Activated CD8-positive, alpha-beta T cell treated with anti-CD3 and anti-CD28 coated beads for 36 hours (primary cell): ENCODE data around the gene OSTM1. TPM values are rescaled to one million over a fixed set of nuclear protein-coding genes. Genes with fewer than 3 reads are reported as not detected.
A peak's percentile ranks its signal among the peaks of the same experiment; 100 is the strongest.

ENCODE experiments used
- ATAC-seq: fragments of 200-7000 bp; cut with Tn5 transposase; one replicate; pipeline ENCODE4 v1.10.0; 2021; ENCODE audit warnings: mild to moderate bottlenecking, moderate library complexity
- CTCF ChIA-PET: fragments of 350-600 bp; sonication (Branson Sonifier 250); formaldehyde crosslinking; loops from one replicate; lab custom pipeline; 2021; ENCODE audit warnings: antibody characterized with exemption; lab: Charles Lee
- POLR2A ChIA-PET: fragments of 350-600 bp; sonication (Branson Sonifier 250); formaldehyde crosslinking; loops from one replicate; lab custom pipeline; 2021; ENCODE audit warnings: antibody characterized with exemption; lab: Charles Lee
- DNase-seq: peaks from one replicate; pipeline ENCODE4 v3.0.0-alpha.2; 2020
- H3K27ac Mint-ChIP-seq: one replicate; pipeline ENCODE4 v1.8.0; 2021; ENCODE audit warnings: mild to moderate bottlenecking, mixed read lengths
- H3K27me3 Mint-ChIP-seq: one replicate; pipeline ENCODE4 v1.8.0; 2021; ENCODE audit warnings: mixed read lengths
- H3K36me3 Mint-ChIP-seq: one replicate; pipeline ENCODE4 v1.8.0; 2021; ENCODE audit warnings: low read depth, mixed read lengths
- H3K4me1 Mint-ChIP-seq: one replicate; pipeline ENCODE4 v1.8.0; 2021; ENCODE audit warnings: low read depth, mixed read lengths
- H3K4me3 Mint-ChIP-seq: one replicate; pipeline ENCODE4 v1.8.0; 2021; ENCODE audit warnings: mild to moderate bottlenecking, moderate library complexity, mixed read lengths
- H3K9me3 Mint-ChIP-seq: one replicate; pipeline ENCODE4 v1.8.0; 2021; ENCODE audit warnings: mixed read lengths
- CTCF ChIP-seq: fragments of 200-600 bp; IDR thresholded peaks from one replicate; pipeline ENCODE4 v1.8.0; 2022; ENCODE audit warnings: antibody characterized with exemption, mild to moderate bottlenecking
- intact Hi-C: fragments of 100-400 bp; cut with micrococcal nuclease; formaldehyde crosslinking; loops from one replicate; pipeline ENCODE4 v1.10.0; 2022
- total RNA-seq, 2 experiments: library from RNA; stranded (reverse); gene quantifications; one replicate each; pipeline ENCODE4 v1.2.3, GENCODE V29; 2021

The OSTM1 gene
- total RNA-seq, 2 experiments from 2014 or later = 7.2 to 7.5 TPM

GRCh38 chr6:108074057-108074358, 533 bp downstream of the OSTM1 start:
- no peak for DNase-seq
- ATAC-seq = peak; percentile 25
- no peaks in the 10 kb centered on the region for H3K9me3 Mint-ChIP-seq

GRCh38 chr6:108071736-108072276, 2.7 kb downstream of the OSTM1 start:
- no peak for TF ChIP-seq CTCF
- ChIA-PET POLR2A (no interaction called here), CTCF (no interaction called here)
- no peak overlapping the region for H3K4me3 Mint-ChIP-seq
- ATAC-seq (no peak), DNase-seq (no peak)
- H3K27me3 Mint-ChIP-seq = no peaks in the 10 kb centered on the region
- peaks cover 23% of the 10 kb centered on the region for H3K4me1 Mint-ChIP-seq
- no peaks in the 10 kb centered on the region for H3K36me3 Mint-ChIP-seq
- intact Hi-C loops = no loop called here
- H3K27ac Mint-ChIP-seq = no peak overlapping the region
- H3K9me3 Mint-ChIP-seq = no peaks in the 10 kb centered on the region

More at GRCh38 chr6:108074057-108074358, 533 bp downstream of the OSTM1 start:
- no peak for TF ChIP-seq CTCF
- Mint-ChIP-seq H3K27me3 (no peaks in the 10 kb centered on the region), H3K4me1 (peaks cover 23% of the 10 kb centered on the region), H3K27ac (peak overlapping the region; percentile 30), H3K4me3 (peak overlapping the region; percentile 80), H3K36me3 (no peaks in the 10 kb centered on the region)
- CTCF ChIA-PET = interaction anchor here (1.5 kb wide), 1 partner anchor 94 kb away, joined by 4 read pairs; no protein-coding TSS in a partner anchor
- intact Hi-C loops = no loop called here
- POLR2A ChIA-PET = interaction anchor here (1.2 kb wide), 1 partner anchor 40 kb away, joined by 3 read pairs; no protein-coding TSS in a partner anchor

GRCh38 chr6:108068618-108069017, 5.9 kb downstream of the OSTM1 start:
- no peak overlapping the region for H3K4me3 Mint-ChIP-seq
- intact Hi-C loops = no loop called here
- H3K27me3 Mint-ChIP-seq = no peaks in the 10 kb centered on the region
- H3K36me3 Mint-ChIP-seq = no peaks in the 10 kb centered on the region
- CTCF ChIA-PET = no interaction called here
- TF ChIP-seq CTCF = no peak
- DNase-seq = peak; percentile 71
- H3K27ac Mint-ChIP-seq = no peak overlapping the region
- peak; percentile 95 for ATAC-seq
- POLR2A ChIA-PET = no interaction called here
- H3K4me1 Mint-ChIP-seq = peaks cover 13% of the 10 kb centered on the region
- H3K9me3 Mint-ChIP-seq = no peaks in the 10 kb centered on the region

GRCh38 chr6:108068182-108068581, 6.4 kb downstream of the OSTM1 start:
- no peaks in the 10 kb centered on the region for H3K9me3 Mint-ChIP-seq
- ATAC-seq = no peak
- no peak for DNase-seq
- no peak for TF ChIP-seq CTCF
- no peak overlapping the region for H3K4me3 Mint-ChIP-seq
- H3K36me3 Mint-ChIP-seq = no peaks in the 10 kb centered on the region
- ChIA-PET CTCF (no interaction called here), POLR2A (no interaction called here)
- peaks cover 9% of the 10 kb centered on the region for H3K4me1 Mint-ChIP-seq
- no peak overlapping the region for H3K27ac Mint-ChIP-seq
- intact Hi-C loops = no loop called here
- H3K27me3 Mint-ChIP-seq = no peaks in the 10 kb centered on the region

GRCh38 chr6:108052706-108053105, 21.8 kb downstream of the OSTM1 start:
- no peaks in the 10 kb centered on the region for H3K4me1 Mint-ChIP-seq
- no peak overlapping the region for H3K4me3 Mint-ChIP-seq
- H3K27ac Mint-ChIP-seq = no peak overlapping the region
- no peak for TF ChIP-seq CTCF
- DNase-seq (no peak), ATAC-seq (no peak)
- ChIA-PET POLR2A (no interaction called here), CTCF (no interaction called here)
- intact Hi-C loops = loop anchor here (10.0 kb wide), 1 partner anchor 378 kb away; no protein-coding TSS in a partner anchor
- H3K27me3 Mint-ChIP-seq = no peaks in the 10 kb centered on the region
- no peaks in the 10 kb centered on the region for H3K36me3 Mint-ChIP-seq
- H3K9me3 Mint-ChIP-seq = no peaks in the 10 kb centered on the region
